CD14-positive monocyte (primary cell): Measurements from ENCODE around the gene SPSB3. TPM values are rescaled to one million over a fixed set of nuclear protein-coding genes. Genes with fewer than 3 reads are reported as not detected.
A peak's percentile ranks its signal among the peaks of the same experiment; 100 is the strongest.

Experiments used
- DNase-seq, 3 donors: peaks; one replicate each; pipeline ENCODE4 v3.0.0-alpha.2; 2011 to 2022
- H2AFZ ChIP-seq: 2 replicates; pipeline ENCODE4 v1.6.0; 2012; ENCODE audit warnings: mild to moderate bottlenecking, low read depth, low read length, inconsistent platforms; ENCODE audit not compliant: insufficient read depth, poor library complexity, severe bottlenecking
- H3K27ac ChIP-seq, 2 donors: 1 replicate in 1 of 2; 2 replicates in 1 of 2; pipeline ENCODE4 v1.5.1; 2012 to 2013; ENCODE audit warnings: low read length in 2 of 2, control low read depth in 1 of 2, inconsistent platforms in 1 of 2, low read depth in 1 of 2, mild to moderate bottlenecking in 1 of 2
- H3K27me3 ChIP-seq, 2 donors: one replicate each; pipeline versions ENCODE4 v1.6.0 to v1.6.1; 2011 to 2013; ENCODE audit warnings: low read length in 2 of 2; ENCODE audit not compliant: control insufficient read depth in 2 of 2, insufficient read depth in 2 of 2
- H3K36me3 ChIP-seq, 2 donors: replicated peaks in 1 of 2; 1 replicate in 1 of 2; 2 replicates in 1 of 2; pipeline versions ENCODE4 v1.5.1 to v1.6.1; 2012 to 2013; ENCODE audit warnings: low read length in 2 of 2, control low read depth in 1 of 2, inconsistent platforms in 1 of 2, mild to moderate bottlenecking in 1 of 2; ENCODE audit not compliant: insufficient read depth in 2 of 2, control insufficient read depth in 1 of 2
- H3K4me1 ChIP-seq, 2 donors: 1 replicate in 1 of 2; 2 replicates in 1 of 2; pipeline versions ENCODE4 v1.5.1 to v1.6.1; 2012 to 2013; ENCODE audit warnings: low read length in 2 of 2, control low read depth in 1 of 2, inconsistent platforms in 1 of 2, mild to moderate bottlenecking in 1 of 2, moderate library complexity in 1 of 2; ENCODE audit not compliant: insufficient read depth in 2 of 2, control insufficient read depth in 1 of 2
- H3K4me2 ChIP-seq: replicated peaks from 2 replicates; pipeline ENCODE3; 2012; ENCODE audit warnings: low read length, moderate library complexity, mild to moderate bottlenecking; ENCODE audit not compliant: poor library complexity, severe bottlenecking; ENCODE audit errors: extremely low read depth
- H3K4me3 ChIP-seq, 3 experiments: fragments of 200-600 bp in 1 of 3; sonication (generic) in 1 of 3; replicated peaks in 1 of 3; 1 replicate in 2 of 3; 2 replicates in 1 of 3; pipeline ENCODE4 v1.5.1; 2011 to 2013; ENCODE audit warnings: low read length in 3 of 3, mild to moderate bottlenecking in 3 of 3, control low read depth in 2 of 3, low read depth in 2 of 3, inconsistent platforms in 1 of 3, moderate library complexity in 1 of 3
- H3K79me2 ChIP-seq: 2 replicates; pipeline ENCODE4 v1.6.0; 2012; ENCODE audit warnings: mild to moderate bottlenecking, control low read depth, inconsistent platforms, low read length, moderate library complexity; ENCODE audit not compliant: insufficient read depth
- H3K9ac ChIP-seq: 2 replicates; pipeline ENCODE4 v1.6.0; 2017; ENCODE audit warnings: low read length, mild to moderate bottlenecking; ENCODE audit not compliant: insufficient read depth, poor library complexity, severe bottlenecking
- H3K9me3 ChIP-seq, 2 donors: replicated peaks in 1 of 2; 1 replicate in 1 of 2; 2 replicates in 1 of 2; pipeline versions ENCODE4 v1.5.1 to v1.6.1; 2012 to 2013; ENCODE audit warnings: low read length in 2 of 2, control low read depth in 1 of 2; ENCODE audit not compliant: control insufficient read depth in 1 of 2, insufficient read depth in 1 of 2
- H4K20me1 ChIP-seq: 2 replicates; pipeline ENCODE4 v1.6.0; 2012; ENCODE audit warnings: mild to moderate bottlenecking, low read length, control low read depth, moderate library complexity; ENCODE audit not compliant: insufficient read depth
- H3K27ac Mint-ChIP-seq, 7 donors: one replicate each; pipeline ENCODE4 v1.8.0; 2020; ENCODE audit warnings: mild to moderate bottlenecking in 7 of 7, mixed read lengths in 7 of 7, moderate library complexity in 6 of 7, inconsistent platforms in 2 of 7
- H3K27me3 Mint-ChIP-seq, 3 donors: one replicate each; pipeline ENCODE4 v1.8.0; 2021 to 2022; ENCODE audit warnings: low read depth in 3 of 3, mild to moderate bottlenecking in 3 of 3, mixed read lengths in 3 of 3, moderate library complexity in 3 of 3, inconsistent platforms in 1 of 3
- H3K36me3 Mint-ChIP-seq, 2 donors: one replicate each; pipeline ENCODE4 v1.8.0; 2020; ENCODE audit warnings: mixed read lengths in 2 of 2, inconsistent platforms in 1 of 2, mild to moderate bottlenecking in 1 of 2
- H3K4me1 Mint-ChIP-seq: one replicate; pipeline ENCODE4 v1.8.0; 2020; ENCODE audit warnings: mild to moderate bottlenecking, mixed read lengths
- H3K4me3 Mint-ChIP-seq, 2 donors: one replicate each; pipeline ENCODE4 v1.8.0; 2020; ENCODE audit warnings: mild to moderate bottlenecking in 2 of 2, mixed read lengths in 2 of 2, moderate library complexity in 1 of 2
- H3K9me3 Mint-ChIP-seq, 7 donors: one replicate each; pipeline ENCODE4 v1.8.0; 2020 to 2022; ENCODE audit warnings: mixed read lengths in 7 of 7, mild to moderate bottlenecking in 6 of 7, moderate library complexity in 6 of 7, inconsistent platforms in 2 of 7
- CTCF ChIP-seq: fragments of 200-600 bp; IDR thresholded peaks from one replicate; pipeline ENCODE4 v1.8.0; 2022; ENCODE audit warnings: antibody characterized with exemption, mild to moderate bottlenecking
- WGBS: methylation state at CpG from one replicate; pipeline ENCODE4 v1.1.5; 2013; ENCODE audit warnings: missing lambda C conversion rate; ENCODE audit not compliant: insufficient coverage; 5-methylcytosine and 5-hydroxymethylcytosine counted together
- intact Hi-C, 2 donors: fragments of 100-400 bp; cut with micrococcal nuclease; formaldehyde crosslinking; loops; one replicate each; pipeline versions ENCODE4 v1.15.0 to v1.15.1; 2023
- polyA plus RNA-seq, 3 donors: library from polyadenylated mRNA; depleted of rRNA in 1 of 3; unstranded in 2 of 3; stranded (reverse) in 1 of 3; fragments of 300-500 nt in 2 of 3; fragments of >200 nt in 1 of 3; fragmentation: Illumina TruSeq in 2 of 3; gene quantifications; 1 replicate in 2 of 3; 2 replicates in 1 of 3; pipeline ENCODE4 v1.2.3, GENCODE V29; 2012 to 2021
- small RNA-seq: library from RNA; depleted of rRNA; stranded (forward); fragments of <200 nt; gene quantifications from one replicate; pipeline ENCODE3, GENCODE V24; 2012; ENCODE audit warnings: low read depth; ENCODE audit not compliant: insufficient read length

Gene SPSB3
- polyA plus RNA-seq, 3 donors: 36.8 to 151 (median 40.2) TPM

GRCh38 chr16:1729026-1729425, 53.3 kb downstream of the SPSB3 start:
- intact Hi-C loops: loop anchor here in 1 of 2 donors (5.0 kb wide), 1 partner anchor 52 kb away; the partner anchor contains the start of gene JPT2
- Histone ChIP-seq H4K20me1 (peaks cover 66% of the 10 kb centered on the region), H3K27ac (no peak overlapping the region), H3K9ac (no peak overlapping the region), H3K4me1 (peaks cover 17 to 18% of the 10 kb centered on the region in 2 donors), H3K79me2 (peaks cover 27% of the 10 kb centered on the region), H3K4me2 (no peak overlapping the region), H3K4me3 (no peak overlapping the region), H3K36me3 (peaks cover 70 to 74% of the 10 kb centered on the region in 2 donors), H3K27me3 (no peaks in the 10 kb centered on the region), H3K9me3 (no peaks in the 10 kb centered on the region), H2AFZ (no peak overlapping the region)
- H3K9me3 Mint-ChIP-seq: peaks cover 0 to 4% (median 0%) of the 10 kb centered on the region in 7 donors
- TF ChIP-seq CTCF: no peak
- no peak overlapping the region for H3K4me3 Mint-ChIP-seq
- WGBS: 98% methylated on average over 18 of the region's 18 CpGs
- DNase-seq: no peak
- peaks cover 15% of the 10 kb centered on the region for H3K4me1 Mint-ChIP-seq
- peaks cover 60 to 81% of the 10 kb centered on the region in 2 donors for H3K36me3 Mint-ChIP-seq
- H3K27me3 Mint-ChIP-seq: peaks cover 0 to 4% (median 0%) of the 10 kb centered on the region in 3 donors
- peak overlapping the region in 1 of 7 donors; percentile 36 for H3K27ac Mint-ChIP-seq

DNA sequence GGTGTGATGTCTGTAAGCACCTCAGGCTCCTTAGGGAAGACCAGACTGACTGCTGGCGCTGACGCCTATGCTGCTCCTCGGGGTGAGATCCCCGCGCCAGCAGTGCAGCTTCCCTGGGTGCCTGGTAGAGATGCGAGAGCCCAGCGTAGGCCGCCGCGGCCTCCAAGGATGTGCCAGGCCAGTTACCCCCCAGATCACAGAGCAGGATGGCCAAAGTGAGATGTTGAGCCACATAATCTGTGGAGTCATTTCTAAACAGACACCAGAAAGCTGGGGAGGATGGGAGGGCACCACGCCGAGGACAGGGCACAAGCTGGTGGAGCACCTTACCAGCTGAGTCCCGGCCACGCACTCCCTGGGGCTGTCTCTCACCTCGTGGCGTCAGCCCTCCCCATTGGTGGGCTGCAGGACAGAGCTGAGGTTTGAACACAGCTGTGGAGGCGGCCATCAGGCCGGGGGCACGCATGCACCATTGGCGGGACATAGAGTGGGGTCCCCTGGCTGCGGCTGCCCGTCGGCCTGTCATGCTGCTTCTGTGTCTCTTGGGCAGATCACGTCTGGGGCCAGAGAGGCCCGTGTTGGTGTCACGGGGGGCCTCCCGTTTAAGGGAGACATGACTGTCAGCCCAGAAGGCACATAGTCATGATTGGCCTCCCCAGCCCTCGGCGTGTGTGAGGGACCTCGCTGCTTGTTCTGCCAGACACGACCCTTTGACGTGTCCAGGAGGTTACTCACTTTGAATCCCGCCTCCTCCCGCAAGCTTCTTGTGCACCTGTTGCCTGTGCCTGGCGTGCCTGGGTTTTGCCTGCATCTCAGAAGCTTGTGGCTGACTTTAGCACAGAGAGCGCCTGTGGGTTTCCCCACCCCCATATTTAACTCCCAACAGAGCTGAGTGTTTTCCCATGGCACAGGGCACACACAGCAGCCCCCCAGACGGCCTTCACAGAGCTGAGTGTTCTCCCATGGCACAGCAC, 54.4 kb downstream of the SPSB3 start:
- Histone ChIP-seq H4K20me1 (peaks cover 66% of the 10 kb centered on the region), H3K79me2 (peaks cover 38% of the 10 kb centered on the region), H3K4me3 (no peak overlapping the region), H3K36me3 (peaks cover 60 to 63% of the 10 kb centered on the region in 2 donors), H3K4me1 (peaks cover 23 to 28% of the 10 kb centered on the region in 2 donors), H3K27ac (no peak overlapping the region), H3K9ac (no peak overlapping the region), H3K9me3 (no peaks in the 10 kb centered on the region), H3K4me2 (no peak overlapping the region), H2AFZ (no peak overlapping the region), H3K27me3 (no peaks in the 10 kb centered on the region)
- peaks cover 0 to 2% (median 0%) of the 10 kb centered on the region in 7 donors for H3K9me3 Mint-ChIP-seq
- 98% methylated on average over 37 of the region's 37 CpGs for WGBS
- peaks cover 0 to 4% (median 0%) of the 10 kb centered on the region in 3 donors for H3K27me3 Mint-ChIP-seq
- no peak for TF ChIP-seq CTCF
- DNase-seq: no peak
- H3K36me3 Mint-ChIP-seq: peaks cover 53 to 70% of the 10 kb centered on the region in 2 donors
- H3K4me1 Mint-ChIP-seq: peaks cover 25% of the 10 kb centered on the region
- no peak overlapping the region for H3K27ac Mint-ChIP-seq
- intact Hi-C loops: loop anchor here in 1 of 2 donors (5.0 kb wide), 1 partner anchor 51 kb away; the partner anchor contains the start of gene JPT2
- H3K4me3 Mint-ChIP-seq: no peak overlapping the region

Small RNA genes within 50 kb of the gene (small RNA-seq; reads per million reads assigned to genes)
- not detected for gene MIR3177

Other genes starting within 250 kb of the SPSB3 start
- 1 to 10 TPM in 2 of 3 donors, under 1 TPM in 1; 0.09 to 1.5 (median 1.3) TPM for gene TMEM204, start 248.9 kb downstream of the SPSB3 start, polyA plus RNA-seq
- gene IFT140, start 170.5 kb downstream of the SPSB3 start, polyA plus RNA-seq: 1 to 10 TPM in 2 of 3 donors, under 1 TPM in 1; 0.75 to 3.7 (median 1.2) TPM
- 10 to 100 TPM in 1 of 3 donors, 1 to 10 TPM in 1, under 1 TPM in 1; 0.46 to 12.3 (median 1.0) TPM for gene CRAMP1, start 170.2 kb downstream of the SPSB3 start, polyA plus RNA-seq
- 1 to 10 TPM; 5.4 to 7.5 (median 5.8) TPM for gene JPT2, start 104.3 kb downstream of the SPSB3 start, polyA plus RNA-seq
- gene MAPK8IP3, start 76.4 kb downstream of the SPSB3 start, polyA plus RNA-seq: 100 to 1,000 TPM in 1 of 3 donors, 1 to 10 TPM in 2; 1.1 to 185 (median 2.1) TPM
- 10 to 100 TPM; 57.7 to 80.2 (median 74.7) TPM for gene NME3, start 11.0 kb downstream of the SPSB3 start, polyA plus RNA-seq
- gene EME2, start 9.8 kb downstream of the SPSB3 start, polyA plus RNA-seq: 10 to 100 TPM in 1 of 3 donors, under 1 TPM in 2; 0.26 to 36.6 (median 0.48) TPM
- gene MRPS34, start 9.4 kb downstream of the SPSB3 start, polyA plus RNA-seq: 100 to 1,000 TPM in 2 of 3 donors, 10 to 100 TPM in 1; 34.5 to 137 (median 109) TPM
- gene NUBP2, start 389 bp upstream of the SPSB3 start, polyA plus RNA-seq: 10 to 100 TPM; 34.4 to 69.5 (median 57.9) TPM
- gene IGFALS, start 11.1 kb upstream of the SPSB3 start, polyA plus RNA-seq: under 1 TPM in 1 of 3 donors, not detected in 2; 0.07 TPM
- 10 to 100 TPM; 42.6 to 82.1 (median 47.7) TPM for gene HAGH, start 44.3 kb upstream of the SPSB3 start, polyA plus RNA-seq
- gene FAHD1, start 44.6 kb upstream of the SPSB3 start, polyA plus RNA-seq: 10 to 100 TPM in 2 of 3 donors, 1 to 10 TPM in 1; 7.5 to 24.9 (median 17.3) TPM
- gene MEIOB, start 89.6 kb upstream of the SPSB3 start, polyA plus RNA-seq: not detected
- not detected for gene HS3ST6, start 135.8 kb upstream of the SPSB3 start, polyA plus RNA-seq
- gene MSRB1, start 160.6 kb upstream of the SPSB3 start, polyA plus RNA-seq: 100 to 1,000 TPM; 116 to 427 (median 416) TPM
- gene RPL3L, start 172.1 kb upstream of the SPSB3 start, polyA plus RNA-seq: not detected
- 100 to 1,000 TPM; 121 to 215 (median 186) TPM for gene NDUFB10, start 177.0 kb upstream of the SPSB3 start, polyA plus RNA-seq
- 1,000 to 10,000 TPM; 1,849 to 2,136 (median 1,893) TPM for gene RPS2, start 182.3 kb upstream of the SPSB3 start, polyA plus RNA-seq
- gene RNF151, start 184.3 kb upstream of the SPSB3 start, polyA plus RNA-seq: not detected
- 10 to 100 TPM; 33.9 to 37.8 (median 36.0) TPM for gene TBL3, start 189.5 kb upstream of the SPSB3 start, polyA plus RNA-seq
- under 1 TPM in 1 of 3 donors, not detected in 2; 0.09 TPM for gene NOXO1, start 198.9 kb upstream of the SPSB3 start, polyA plus RNA-seq
- 10 to 100 TPM in 2 of 3 donors, 1 to 10 TPM in 1; 8.1 to 22.7 (median 22.4) TPM for gene GFER, start 201.6 kb upstream of the SPSB3 start, polyA plus RNA-seq
- gene SYNGR3, start 207.4 kb upstream of the SPSB3 start, polyA plus RNA-seq: under 1 TPM in 2 of 3 donors, not detected in 1; 0.20 to 0.29 TPM
- gene ZNF598, start 227.2 kb upstream of the SPSB3 start, polyA plus RNA-seq: 10 to 100 TPM in 1 of 3 donors, 1 to 10 TPM in 2; 1.4 to 42.1 (median 1.5) TPM
- not detected for gene NPW, start 237.2 kb upstream of the SPSB3 start, polyA plus RNA-seq
- 1 to 10 TPM in 1 of 3 donors, under 1 TPM in 2; 0.66 to 8.2 (median 0.78) TPM for gene NHERF2, start 244.3 kb upstream of the SPSB3 start, polyA plus RNA-seq